AG04450 (cell line): ENCODE measurements around the gene CAMKMT. TPM values are rescaled to one million over a fixed set of nuclear protein-coding genes. Genes with fewer than 3 reads are reported as not detected.
"Not testable (repeated sequence)": the region's sequence is repeated elsewhere in the genome, so short reads cannot be mapped to it uniquely, and the experiment has no call there.

Experiments used
- CTCF ChIA-PET: fragments of 300-600, 350-600 bp; formaldehyde crosslinking; extraction: SDS; loops from one replicate; lab custom pipeline; 2022; ENCODE audit warnings: antibody characterized with exemption, inconsistent platforms; lab: Charles Lee
- POLR2A ChIA-PET: fragments of 350-600 bp; formaldehyde crosslinking; extraction: SDS; loops from one replicate; lab custom pipeline; 2021; ENCODE audit warnings: antibody characterized with exemption, inconsistent platforms; lab: Yijun Ruan, JAX
- DNase-seq: peaks from one replicate; pipeline ENCODE4 v3.0.0-alpha.2; 2011; ENCODE audit warnings: low read depth, low spot score
- H3K27ac ChIP-seq: one replicate; pipeline ENCODE4 v1.5.1; 2012; ENCODE audit warnings: low read depth, low read length, control low read depth
- H3K27me3 ChIP-seq: one replicate; pipeline ENCODE4 v1.6.0; 2012; ENCODE audit warnings: low read length; ENCODE audit not compliant: control insufficient read depth, insufficient read depth
- H3K4me3 ChIP-seq: 2 replicates; pipeline ENCODE4 v1.5.1; 2011; ENCODE audit warnings: mild to moderate bottlenecking, low read depth, low read length, control low read depth
- H3K9me3 ChIP-seq: 2 replicates; pipeline ENCODE4 v1.5.1; 2012; ENCODE audit warnings: low read length; ENCODE audit not compliant: control insufficient read depth, insufficient read depth
- CTCF ChIP-seq: IDR thresholded peaks from 2 replicates; pipeline ENCODE4 v1.5.1; 2011; ENCODE audit warnings: low read depth, low read length, control low read depth, inconsistent platforms
- polyA plus RNA-seq: library from polyadenylated mRNA; depleted of rRNA; stranded (reverse); fragments of >200 nt; gene quantifications from 2 replicates; pipeline ENCODE4 v1.2.3, GENCODE V29; 2011

Gene CAMKMT
- polyA plus RNA-seq, 1 experiment, result 10.2 TPM

- POLR2A ChIA-PET, result no interaction called here
- no peak overlapping the region for H3K27ac ChIP-seq
- CTCF ChIA-PET, result interaction anchor here (2.4 kb wide), 1 partner anchor 100 kb away, joined by 9 read pairs; no protein-coding TSS in a partner anchor
- H3K9me3 ChIP-seq, result no peaks in the 10 kb centered on the region
- no peaks in the 10 kb centered on the region for H3K27me3 ChIP-seq
- no peak overlapping the region for H3K4me3 ChIP-seq
- TF ChIP-seq CTCF, result no peak
- DNase-seq, result no peak
Observed at GRCh38 chr2:44579115-44579836, 217.5 kb downstream of the CAMKMT start.

- TF ChIP-seq CTCF, result no peak
- ChIA-PET CTCF (interaction anchor here (2.4 kb wide), 1 partner anchor 100 kb away, joined by 9 read pairs; no protein-coding TSS in a partner anchor), POLR2A (no interaction called here)
- H3K4me3 ChIP-seq, result no peak overlapping the region
- no peak for DNase-seq
- no peaks in the 10 kb centered on the region for H3K9me3 ChIP-seq
- no peak overlapping the region for H3K27ac ChIP-seq
- no peaks in the 10 kb centered on the region for H3K27me3 ChIP-seq
Observed at GRCh38 chr2:44579837-44580230, 218.1 kb downstream of the CAMKMT start.

GRCh38 chr2:44580875-44581515 is 219.2 kb downstream of the CAMKMT start:
- TF ChIP-seq CTCF, result no peak
- Histone ChIP-seq H3K9me3 (no peaks in the 10 kb centered on the region), H3K27me3 (no peaks in the 10 kb centered on the region), H3K27ac (no peak overlapping the region), H3K4me3 (no peak overlapping the region)
- ChIA-PET POLR2A (no interaction called here), CTCF (interaction anchor here (1.0 to 2.4 kb wide), 1 partner anchor 102 kb away, joined by 6 to 9 read pairs; no protein-coding TSS in a partner anchor)
- no peak for DNase-seq

GRCh38 chr2:44582363-44583008 is 220.7 kb downstream of the CAMKMT start:
- H3K9me3 ChIP-seq, result no peaks in the 10 kb centered on the region
- ChIA-PET CTCF (interaction anchor here (1.2 to 2.0 kb wide), 2 partner anchors 21 to 103 kb away, joined by 4 to 6 read pairs; no protein-coding TSS in a partner anchor), POLR2A (no interaction called here)
- TF ChIP-seq CTCF, result no peak
- no peak overlapping the region for H3K27ac ChIP-seq
- no peak for DNase-seq
- H3K4me3 ChIP-seq, result no peak overlapping the region
- H3K27me3 ChIP-seq, result no peaks in the 10 kb centered on the region

GRCh38 chr2:44595615-44596014 is 233.9 kb downstream of the CAMKMT start:
- H3K27ac ChIP-seq, H3K27me3 ChIP-seq, CTCF ChIA-PET, H3K9me3 ChIP-seq, POLR2A ChIA-PET, H3K4me3 ChIP-seq, DNase-seq: not testable (repeated sequence)
